ENCODE results near the gene MED27. TPM values are rescaled to one million over a fixed set of nuclear protein-coding genes. Genes with fewer than 3 reads are reported as not detected.

MED27 gene
- total RNA-seq, 1 donor from 2014 or later: 34.5 TPM

GRCh38 chr9:131879911-131880290, 199.8 kb downstream of the MED27 start:
- no peak for TF ChIP-seq CTCF (IDR thresholded peaks at IDR 0.05; ENCODE audit: insufficient read depth, low read length, poor library complexity, severe bottlenecking)
- Histone ChIP-seq H3K27me3 (ENCODE audit: control insufficient read depth, insufficient read depth, low read length) (no peaks in the 10 kb centered on the region), H3K36me3 (ENCODE audit: control insufficient read depth, insufficient read depth, low read length) (no peaks in the 10 kb centered on the region), H3K4me3 (ENCODE audit: low read depth, low read length) (no peak overlapping the region)
- DNase-seq (ENCODE audit: low read depth): no peak

GRCh38 chr9:131879181-131879910, 200.3 kb downstream of the MED27 start:
- H3K36me3 ChIP-seq (ENCODE audit: control insufficient read depth, insufficient read depth, low read length): no peaks in the 10 kb centered on the region
- H3K4me3 ChIP-seq (ENCODE audit: low read depth, low read length): no peak overlapping the region
- no peak for TF ChIP-seq CTCF (IDR thresholded peaks at IDR 0.05; ENCODE audit: insufficient read depth, low read length, poor library complexity, severe bottlenecking)
- H3K27me3 ChIP-seq (ENCODE audit: control insufficient read depth, insufficient read depth, low read length): no peaks in the 10 kb centered on the region
- no peak for DNase-seq (ENCODE audit: low read depth)

GRCh38 chr9:131876486-131876885, 203.2 kb downstream of the MED27 start:
- DNase-seq (ENCODE audit: low read depth): no peak
- no peaks in the 10 kb centered on the region for H3K27me3 ChIP-seq (ENCODE audit: control insufficient read depth, insufficient read depth, low read length)
- no peak for TF ChIP-seq CTCF (IDR thresholded peaks at IDR 0.05; ENCODE audit: insufficient read depth, low read length, poor library complexity, severe bottlenecking)
- no peak overlapping the region for H3K4me3 ChIP-seq (ENCODE audit: low read depth, low read length)
- H3K36me3 ChIP-seq (ENCODE audit: control insufficient read depth, insufficient read depth, low read length): no peaks in the 10 kb centered on the region

- Histone ChIP-seq H3K27me3 (ENCODE audit: control insufficient read depth, insufficient read depth, low read length) (no peaks in the 10 kb centered on the region), H3K4me3 (ENCODE audit: low read depth, low read length) (no peak overlapping the region), H3K36me3 (ENCODE audit: control insufficient read depth, insufficient read depth, low read length) (no peaks in the 10 kb centered on the region)
- no peak for DNase-seq (ENCODE audit: low read depth)
- no peak for TF ChIP-seq CTCF (IDR thresholded peaks at IDR 0.05; ENCODE audit: insufficient read depth, low read length, poor library complexity, severe bottlenecking)
These were observed 203.7 kb downstream of the MED27 start for GRCh38 chr9:131875828-131876485.

- Histone ChIP-seq H3K4me3 (ENCODE audit: low read depth, low read length) (no peak overlapping the region), H3K36me3 (ENCODE audit: control insufficient read depth, insufficient read depth, low read length) (no peaks in the 10 kb centered on the region), H3K27me3 (ENCODE audit: control insufficient read depth, insufficient read depth, low read length) (no peaks in the 10 kb centered on the region)
- TF ChIP-seq CTCF (IDR thresholded peaks at IDR 0.05; ENCODE audit: insufficient read depth, low read length, poor library complexity, severe bottlenecking): no peak
- DNase-seq (ENCODE audit: low read depth): no peak
These were observed 204.6 kb downstream of the MED27 start for GRCh38 chr9:131874916-131875670.

Data from kidney epithelial cell (primary cell).